ENCODE measurements around the gene HTR1E. TPM values are rescaled to one million over a fixed set of nuclear protein-coding genes. Genes with fewer than 3 reads are reported as not detected.
"Not testable (repeated sequence)": the region's sequence is repeated elsewhere in the genome, so short reads cannot be mapped to it uniquely, and the experiment has no call there.

Gene HTR1E
- not detected for total RNA-seq

- H3K27ac Mint-ChIP-seq = no peak within 1 kb of the TSS
- ATAC-seq = peak; percentile 47
- CTCF ChIA-PET = interaction anchor here (1.0 to 1.1 kb wide), 2 partner anchors 22 to 79 kb away, joined by 3 read pairs; no protein-coding TSS in a partner anchor
Observed at GRCh38 chr6:86937219-86938079, at the start of gene HTR1E. TSS of gene HTR1E (plus strand) at chr6:86937528. CDS start at chr6:87015335, 77,807 bp downstream.

GRCh38 chr6:86888301-86888700 is 49.0 kb upstream of the HTR1E start:
- DNase-seq (no peak), ATAC-seq (no peak)
- Mint-ChIP-seq H3K36me3 (ENCODE audit: low read depth) (no peaks in the 10 kb centered on the region), H3K4me3 (no peak overlapping the region), H3K9me3 (peaks cover 4% of the 10 kb centered on the region), H3K27me3 (no peaks in the 10 kb centered on the region), H3K4me1 (ENCODE audit: low read depth) (no peaks in the 10 kb centered on the region), H3K27ac (no peak overlapping the region)
- ChIA-PET POLR2A (no interaction called here), CTCF (interaction anchor here (1.3 kb wide), 1 partner anchor 31 kb away, joined by 4 read pairs; no protein-coding TSS in a partner anchor)
- no peak for TF ChIP-seq CTCF (IDR thresholded peaks at IDR 0.05)
- intact Hi-C loops (cut with micrococcal nuclease) = no loop called here

More at GRCh38 chr6:86937219-86938079, at the start of gene HTR1E:
- H3K4me3 Mint-ChIP-seq = no peak within 1 kb of the TSS
- H3K36me3 Mint-ChIP-seq (ENCODE audit: low read depth) = no peaks in the 10 kb centered on the region
- DNase-seq = peak; percentile 35
- intact Hi-C loops (cut with micrococcal nuclease) = no loop called here
- peaks cover 32% of the 10 kb centered on the region for H3K27me3 Mint-ChIP-seq
- H3K4me1 Mint-ChIP-seq (ENCODE audit: low read depth) = no peaks in the 10 kb centered on the region
- no peak for TF ChIP-seq CTCF (IDR thresholded peaks at IDR 0.05)
- no peaks in the 10 kb centered on the region for H3K9me3 Mint-ChIP-seq
- POLR2A ChIA-PET = no interaction called here

- H3K4me3 Mint-ChIP-seq; intact Hi-C loops (cut with micrococcal nuclease); ATAC-seq; H3K27me3 Mint-ChIP-seq; H3K36me3 Mint-ChIP-seq (ENCODE audit: low read depth); DNase-seq; H3K9me3 Mint-ChIP-seq; H3K27ac Mint-ChIP-seq; CTCF ChIA-PET; POLR2A ChIA-PET; H3K4me1 Mint-ChIP-seq (ENCODE audit: low read depth): not testable (repeated sequence)
Observed at GRCh38 chr6:86897265-86897664, 40.1 kb upstream of the HTR1E start.

GRCh38 chr6:86913795-86914194 is 23.5 kb upstream of the HTR1E start:
- H3K4me3 Mint-ChIP-seq = no peak overlapping the region
- intact Hi-C loops (cut with micrococcal nuclease) = no loop called here
- H3K27me3 Mint-ChIP-seq = no peaks in the 10 kb centered on the region
- CTCF ChIA-PET = no interaction called here
- H3K27ac Mint-ChIP-seq = no peak overlapping the region
- no peak for ATAC-seq
- no peaks in the 10 kb centered on the region for H3K4me1 Mint-ChIP-seq (ENCODE audit: low read depth)
- no peaks in the 10 kb centered on the region for H3K9me3 Mint-ChIP-seq
- no peak for TF ChIP-seq CTCF (IDR thresholded peaks at IDR 0.05)
- POLR2A ChIA-PET = no interaction called here
- no peaks in the 10 kb centered on the region for H3K36me3 Mint-ChIP-seq (ENCODE audit: low read depth)
- no peak for DNase-seq

- Mint-ChIP-seq H3K27me3 (peaks cover 2% of the 10 kb centered on the region), H3K36me3 (ENCODE audit: low read depth) (no peaks in the 10 kb centered on the region), H3K4me3 (no peak overlapping the region), H3K4me1 (ENCODE audit: low read depth) (no peaks in the 10 kb centered on the region), H3K9me3 (no peaks in the 10 kb centered on the region), H3K27ac (no peak overlapping the region)
- ChIA-PET POLR2A (no interaction called here), CTCF (interaction anchor here (1.4 kb wide), 1 partner anchor 21 kb away, joined by 3 read pairs; the partner anchor contains the start of gene HTR1E)
- ATAC-seq (no peak), DNase-seq (no peak)
- intact Hi-C loops (cut with micrococcal nuclease) = no loop called here
- TF ChIP-seq CTCF (IDR thresholded peaks at IDR 0.05) = no peak
Observed at GRCh38 chr6:86916393-86916792, 20.9 kb upstream of the HTR1E start.

- H3K4me3 Mint-ChIP-seq; H3K27me3 Mint-ChIP-seq; H3K9me3 Mint-ChIP-seq; H3K36me3 Mint-ChIP-seq (ENCODE audit: low read depth); intact Hi-C loops (cut with micrococcal nuclease); POLR2A ChIA-PET; H3K27ac Mint-ChIP-seq; H3K4me1 Mint-ChIP-seq (ENCODE audit: low read depth); CTCF ChIA-PET; ATAC-seq; DNase-seq: not testable (repeated sequence)
Observed at GRCh38 chr6:86927138-86927537, 10.2 kb upstream of the HTR1E start.

- CTCF ChIA-PET; intact Hi-C loops (cut with micrococcal nuclease): not testable (repeated sequence)
Observed at GRCh38 chr6:86927859-86928258, 9.5 kb upstream of the HTR1E start.

More at GRCh38 chr6:86927859-86928258, 9.5 kb upstream of the HTR1E start:
- H3K4me1 Mint-ChIP-seq (ENCODE audit: low read depth); ATAC-seq; H3K36me3 Mint-ChIP-seq (ENCODE audit: low read depth); POLR2A ChIA-PET; H3K9me3 Mint-ChIP-seq; H3K27me3 Mint-ChIP-seq; H3K27ac Mint-ChIP-seq; DNase-seq; H3K4me3 Mint-ChIP-seq: not testable (repeated sequence)

Measured in activated CD8-positive, alpha-beta T cell treated with anti-CD3 and anti-CD28 coated beads for 36 hours (primary cell).